Activated CD8-positive, alpha-beta memory T cell treated with anti-CD3 and anti-CD28 coated beads, Interleukin-2, amount 50 U/mL, for 4 hours (primary cell): ENCODE data around the gene KRTAP5-6.
A peak's percentile ranks its signal among the peaks of the same experiment; 100 is the strongest.
"Not testable (repeated sequence)": the region's sequence is repeated elsewhere in the genome, so short reads cannot be mapped to it uniquely, and the experiment has no call there.

Experiments used
- DNase-seq: peaks from one replicate; pipeline ENCODE4 v3.0.0-alpha.2; 2020

The KRTAP5-6 gene

GRCh38 chr11:1696608-1697570, at the start of gene KRTAP5-6:
TSS of gene KRTAP5-6 (plus strand) at chr11:1697195. CDS start at chr11:1697246, 51 bp downstream.
- no peak for DNase-seq

DNA sequence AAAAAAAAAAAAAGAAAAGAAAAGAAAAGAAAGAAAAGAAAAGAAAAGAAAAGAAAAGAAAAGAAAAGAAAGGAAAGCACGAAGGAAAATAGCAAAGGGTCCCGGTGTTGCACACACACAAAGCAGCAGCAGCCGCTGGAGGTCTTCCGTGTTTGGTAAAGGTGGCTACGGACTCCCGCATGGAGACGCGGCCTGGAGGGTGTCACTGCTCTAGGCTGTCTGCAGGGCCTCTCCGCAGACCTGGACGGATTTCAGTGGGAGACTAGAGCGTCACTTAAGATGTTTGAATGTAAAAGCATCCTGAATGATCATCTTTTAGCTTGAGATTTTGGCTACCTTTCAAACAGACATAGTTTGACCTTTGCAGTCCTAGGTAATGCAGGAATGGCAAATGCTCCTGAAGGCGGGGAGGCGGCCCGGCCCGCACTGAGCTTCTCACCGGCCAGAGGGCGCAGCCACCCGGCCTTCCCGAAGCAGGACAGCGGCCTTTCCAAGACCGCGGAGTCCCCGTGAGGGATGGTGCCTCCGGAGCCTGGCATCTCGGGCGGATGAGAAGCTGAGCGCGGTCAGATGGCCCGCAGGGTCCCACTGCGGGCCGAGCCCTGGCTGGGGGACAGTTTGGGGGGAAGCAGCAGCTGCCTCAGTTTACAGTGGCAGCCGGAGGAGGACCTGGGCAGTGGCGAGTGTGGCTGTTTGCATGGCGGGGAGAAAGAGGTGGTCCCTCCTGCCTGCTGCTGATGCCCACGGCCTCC, 48.9 kb upstream of the KRTAP5-6 start:
- no peak for DNase-seq

DNA sequence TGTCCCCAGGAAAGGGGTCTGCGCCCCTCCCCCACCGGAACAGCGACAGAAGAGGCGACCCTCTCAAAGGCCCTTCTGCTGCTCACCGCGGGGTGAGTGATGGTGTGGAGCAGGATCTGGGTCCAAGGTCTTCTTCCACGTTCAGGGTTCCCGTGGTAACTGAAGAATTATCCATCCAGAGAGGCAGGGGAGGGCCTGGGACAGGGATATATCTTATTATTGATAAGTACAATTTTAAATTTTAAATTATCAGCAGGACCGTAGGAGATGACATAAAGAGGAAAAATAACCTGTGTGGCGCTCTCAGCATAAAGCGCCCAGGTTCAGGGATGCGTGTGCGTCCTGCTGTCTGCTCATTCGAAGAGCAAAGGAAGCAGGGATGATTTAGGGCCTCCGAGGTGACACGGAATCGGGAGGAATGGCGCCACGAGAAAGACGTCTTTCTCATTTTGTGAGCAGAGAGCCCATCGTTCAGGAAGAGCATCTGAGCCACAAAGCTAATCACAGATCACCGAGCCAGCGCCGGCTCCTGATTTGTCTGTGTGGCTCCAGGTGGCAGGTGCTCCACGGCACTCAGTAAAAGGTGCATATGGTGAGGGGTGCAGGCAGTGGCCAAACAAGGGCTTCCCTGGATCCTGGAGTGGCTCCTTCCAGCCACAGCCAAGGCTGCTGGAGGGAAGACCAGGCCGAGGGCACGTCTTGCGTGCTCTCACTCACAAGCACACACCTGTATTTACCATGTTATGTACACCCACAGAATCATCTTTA, 48.2 kb upstream of the KRTAP5-6 start:
- DNase-seq = no peak

DNA sequence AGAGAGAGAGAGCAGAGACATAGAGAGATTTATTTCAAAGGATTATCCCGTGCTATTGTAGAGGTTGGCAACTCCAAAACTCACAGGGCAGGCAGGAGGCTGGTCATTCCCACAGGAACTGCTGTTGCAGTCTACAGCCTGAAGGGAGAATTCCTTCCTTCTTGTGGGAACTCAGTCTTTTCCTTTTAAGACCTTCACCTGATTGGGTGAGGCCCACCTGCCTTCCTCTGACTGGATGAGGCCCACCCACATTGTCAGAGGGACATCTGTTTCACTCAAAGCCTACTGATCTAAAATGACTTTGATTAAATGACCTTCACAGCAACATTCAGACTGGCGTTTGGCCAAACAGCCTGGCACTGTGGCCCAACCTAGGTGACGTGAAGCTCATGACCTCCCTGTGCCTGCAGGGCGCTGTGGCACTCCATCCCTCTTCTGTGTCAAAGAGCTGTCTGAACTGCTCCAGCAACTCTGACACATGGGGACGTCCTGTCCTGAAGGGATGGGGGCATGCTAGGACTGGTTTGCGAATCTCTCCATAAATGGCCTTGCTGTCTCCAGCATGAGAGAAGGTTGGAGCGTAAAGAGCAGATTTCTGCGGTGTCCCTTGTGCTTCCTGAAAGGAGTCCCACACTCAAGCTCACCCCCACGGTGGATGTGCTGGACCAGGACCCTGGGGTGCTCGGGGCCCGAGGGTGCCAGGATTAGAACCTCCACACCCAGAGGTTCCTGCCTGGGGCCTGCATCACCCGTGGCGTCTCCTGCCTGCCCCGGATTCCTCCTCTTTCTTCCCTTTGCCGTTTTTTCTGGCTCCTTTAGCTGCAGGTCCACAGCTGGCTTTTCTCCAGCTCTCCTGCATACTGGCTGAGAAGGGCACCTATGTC, 46.7 kb upstream of the KRTAP5-6 start:
- no peak for DNase-seq

GRCh38 chr11:1650918-1651262, 46.1 kb upstream of the KRTAP5-6 start:
- DNase-seq = no peak

DNA sequence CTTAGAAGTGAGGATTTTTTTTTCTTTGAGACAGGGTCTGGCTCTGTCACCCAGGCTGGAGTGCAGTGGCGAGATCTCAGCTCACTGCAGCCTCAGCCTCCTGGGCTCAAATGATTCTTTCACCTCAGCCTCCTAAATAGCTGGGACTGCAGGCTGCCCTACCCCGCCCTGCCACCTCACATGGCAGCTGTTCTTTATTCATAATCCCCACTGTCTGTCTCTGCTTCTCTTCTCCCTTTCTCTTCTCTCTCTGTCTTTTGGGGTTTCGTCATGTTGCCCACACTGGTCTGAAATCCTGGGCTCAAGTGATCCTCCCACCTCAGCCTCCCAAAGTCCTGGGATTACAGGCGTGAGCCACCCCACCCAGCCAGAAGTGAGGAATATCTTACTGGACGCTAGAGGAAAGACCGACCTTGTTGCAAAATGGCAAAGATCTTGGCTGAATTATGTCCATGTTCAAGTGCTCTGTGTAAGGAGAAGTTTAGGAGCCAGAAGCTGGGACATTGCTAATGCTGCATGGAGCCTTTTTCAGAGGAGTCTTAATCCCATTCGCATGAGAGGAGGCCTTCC, 45.5 kb upstream of the KRTAP5-6 start:
- DNase-seq = no peak

DNA sequence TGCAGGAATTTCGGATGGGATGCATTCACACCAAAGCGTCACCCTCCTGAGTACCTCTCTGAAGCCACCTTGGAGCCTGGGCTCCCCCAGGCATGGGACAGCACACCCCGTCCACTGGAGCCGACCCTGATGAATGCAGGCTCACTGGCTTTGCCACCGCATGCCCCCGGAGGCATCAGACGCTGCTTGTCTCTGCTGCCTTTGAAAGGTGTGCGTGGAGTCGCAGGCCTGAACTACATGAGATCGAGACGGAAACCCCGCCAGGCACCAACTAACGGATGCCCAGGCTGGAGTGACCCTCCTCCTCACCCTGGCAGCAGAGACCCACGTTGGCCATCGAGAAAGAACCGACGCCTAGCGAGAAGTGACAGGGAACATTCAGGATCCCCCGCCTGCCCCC, 45.0 kb upstream of the KRTAP5-6 start:
- no peak for DNase-seq

DNA sequence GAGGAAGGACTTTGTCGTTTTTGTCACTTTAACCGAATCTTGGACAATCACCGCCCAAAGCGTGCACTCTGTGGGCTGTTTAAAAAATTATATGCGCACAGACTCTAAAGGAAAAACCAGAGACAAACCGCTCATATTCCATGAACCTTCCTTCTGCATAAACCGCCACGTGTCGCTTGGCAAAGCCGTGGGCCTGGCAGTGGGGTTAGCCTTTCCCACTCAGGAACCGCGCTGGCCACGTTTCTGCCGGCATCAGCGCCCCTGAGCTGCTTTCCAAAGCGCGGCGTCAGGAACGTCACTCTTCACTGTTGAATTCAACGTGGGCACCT, 44.6 kb upstream of the KRTAP5-6 start:
- DNase-seq = no peak

- DNase-seq = peak; percentile 81
Measured at GRCh38 chr11:1652771-1653540, 44.0 kb upstream of the KRTAP5-6 start.

GRCh38 chr11:1653541-1654387, 43.2 kb upstream of the KRTAP5-6 start:
- no peak for DNase-seq

DNA sequence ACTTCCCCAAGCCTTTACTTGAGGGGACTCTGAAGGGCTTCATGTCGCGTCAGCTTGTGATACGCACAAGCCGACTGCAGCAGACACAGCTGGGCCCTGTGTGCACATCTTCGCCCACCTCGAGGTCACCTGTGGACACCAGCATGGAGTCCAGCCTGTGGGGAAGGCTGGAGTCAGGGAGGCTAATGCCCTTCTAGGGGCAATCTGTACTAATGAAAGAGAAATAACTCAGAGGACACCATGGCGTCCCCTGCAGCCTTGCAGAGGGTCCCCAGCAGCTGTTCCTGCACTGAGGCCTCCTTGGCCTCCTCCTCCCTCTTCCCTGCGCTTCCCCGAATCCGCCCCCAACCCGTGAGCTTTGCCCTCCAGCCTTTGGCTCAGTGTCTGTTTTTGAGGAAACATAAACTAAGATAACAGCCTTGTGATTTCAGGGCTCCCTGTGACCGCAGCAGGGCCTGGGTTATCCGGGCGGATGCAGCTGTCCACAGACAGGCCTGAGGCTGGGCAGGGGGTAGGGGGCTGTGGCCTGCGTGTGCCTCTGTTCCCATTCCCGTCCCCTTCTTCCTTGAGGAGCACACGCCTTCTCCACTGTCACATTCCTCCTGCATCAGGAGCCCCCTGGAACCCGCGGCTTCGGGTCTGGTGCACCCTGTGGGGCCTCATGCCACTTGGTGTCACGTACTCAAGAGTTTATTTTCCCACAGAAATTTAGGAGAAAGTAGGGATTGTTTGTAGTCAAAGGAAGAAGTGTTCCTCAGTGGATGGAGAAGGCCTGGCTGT, 42.4 kb upstream of the KRTAP5-6 start:
- no peak for DNase-seq

GRCh38 chr11:1655168-1656060, 41.6 kb upstream of the KRTAP5-6 start:
- DNase-seq = no peak

DNA sequence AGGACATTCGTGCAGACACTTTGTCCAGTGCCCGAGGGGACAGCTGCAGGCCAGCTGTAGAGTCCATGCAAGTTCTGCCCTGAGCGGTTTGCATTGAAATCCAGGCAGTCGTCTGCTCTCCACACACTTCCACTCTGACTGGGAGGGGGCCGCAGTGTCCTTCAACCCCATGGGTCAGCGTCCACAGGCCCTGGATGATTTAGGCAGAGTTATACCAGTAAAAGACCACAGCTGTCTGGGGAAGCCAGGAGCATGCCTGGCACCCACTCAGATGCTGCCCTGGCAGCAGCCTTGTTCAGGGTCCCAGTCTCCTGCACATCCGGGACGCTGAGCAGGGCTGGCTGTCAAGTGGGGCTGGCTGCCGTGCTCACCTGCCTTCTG, 40.9 kb upstream of the KRTAP5-6 start:
- DNase-seq = no peak

DNA sequence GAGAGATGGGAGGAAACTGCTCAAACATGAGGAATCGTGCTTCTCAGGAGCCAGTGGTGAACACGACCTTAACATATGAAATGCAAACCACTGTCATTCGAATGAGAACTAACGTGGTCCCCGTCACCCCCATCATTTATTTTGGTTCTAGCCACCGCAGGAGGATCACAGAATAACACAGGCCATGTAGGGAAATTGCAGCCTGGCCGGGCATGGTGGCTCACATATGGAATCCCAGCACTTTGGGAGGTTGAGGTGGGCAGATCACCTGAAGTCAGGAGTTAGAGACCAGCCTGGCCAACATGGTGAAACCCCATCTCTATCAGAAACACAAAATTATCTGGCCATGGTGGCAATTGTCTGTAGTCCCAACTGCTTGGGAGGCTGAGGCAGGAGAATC, 40.3 kb upstream of the KRTAP5-6 start:
- DNase-seq = no peak

- no peak for DNase-seq
Measured at GRCh38 chr11:1659506-1659905, 37.5 kb upstream of the KRTAP5-6 start.

DNA sequence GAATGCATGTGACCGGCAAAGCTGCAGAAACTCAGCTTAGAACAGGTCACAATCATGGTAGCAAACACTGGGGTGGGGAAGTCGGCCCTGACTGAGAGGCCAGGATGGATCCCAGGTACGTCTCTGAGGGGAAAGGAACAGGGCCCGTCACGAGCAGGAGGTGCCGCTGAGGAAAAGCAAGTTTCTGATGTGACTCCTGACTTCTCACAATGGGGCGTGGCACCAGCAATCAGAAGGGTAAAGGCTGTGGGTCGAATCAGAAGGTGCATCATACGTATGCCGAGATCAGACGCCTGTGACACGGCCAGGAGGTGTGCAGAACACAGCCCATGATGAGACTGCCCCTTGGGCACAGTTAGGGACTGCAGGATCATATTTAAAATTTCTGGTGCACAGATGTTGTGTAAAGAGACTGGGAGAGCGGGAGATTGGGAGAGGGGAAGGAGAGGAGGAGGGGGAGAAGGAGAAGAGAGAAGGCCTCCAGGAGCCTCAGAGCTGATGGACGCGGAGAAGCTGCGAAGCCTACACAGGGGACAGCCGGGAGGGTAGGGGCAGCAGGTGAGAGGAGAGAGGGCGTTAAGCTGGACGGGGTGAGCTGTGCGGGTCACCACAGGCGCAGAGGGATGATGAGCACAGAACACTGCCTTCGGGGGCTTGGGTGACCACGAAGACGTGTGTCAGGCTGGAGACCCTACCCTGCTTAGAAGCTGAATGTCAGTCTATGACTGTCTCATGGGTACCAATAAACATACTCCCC, 36.7 kb upstream of the KRTAP5-6 start:
- DNase-seq = no peak

DNA sequence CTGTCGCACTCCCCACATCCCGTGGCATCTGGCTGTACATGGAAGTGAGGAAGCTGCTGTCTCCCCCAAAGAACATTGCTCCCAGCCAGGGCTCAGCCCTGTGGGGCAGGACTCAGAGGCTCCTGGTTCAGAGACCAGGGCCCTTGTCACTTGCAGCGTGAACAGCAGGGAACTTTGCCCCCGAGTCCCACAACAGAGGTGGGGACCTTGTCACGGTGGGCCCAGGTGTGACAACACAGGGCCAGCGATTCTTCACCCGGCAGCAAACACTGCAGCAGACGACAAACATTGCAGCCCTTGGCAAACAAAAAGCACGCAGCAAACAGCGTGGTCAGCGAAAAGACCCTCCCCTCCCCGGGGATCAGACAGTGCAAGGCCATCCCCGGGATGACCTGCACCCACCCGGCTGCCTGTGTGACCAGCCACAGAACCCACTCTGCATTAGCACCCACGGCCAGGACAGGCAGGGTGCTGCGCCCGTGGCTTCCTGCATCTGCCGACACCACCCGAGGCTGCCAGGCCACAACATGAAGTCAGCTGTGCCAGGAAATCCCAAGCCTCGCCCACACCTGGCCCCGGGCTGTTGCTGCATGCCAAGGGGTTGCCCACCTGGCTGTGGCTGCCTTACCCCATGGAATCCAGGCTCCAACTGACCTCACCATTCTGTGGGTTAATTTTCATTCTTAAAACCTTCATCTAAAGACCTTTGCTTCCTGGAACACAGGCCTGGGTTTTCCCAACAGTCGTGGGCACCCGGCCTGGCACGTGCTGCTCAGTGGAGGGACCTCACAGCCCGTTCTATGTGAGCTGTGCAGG, 35.3 kb upstream of the KRTAP5-6 start:
- not testable (repeated sequence) for DNase-seq
